GM18505 (cell line): ENCODE results near the gene PIK3R2.

Source experiments
- ATAC-seq: cut with Tn5 transposase; IDR thresholded peaks from one replicate; pipeline ENCODE4 v1.9.1; 2021; ENCODE audit not compliant: unreplicated experiment
- POLR2A ChIP-seq: IDR thresholded peaks from 4 replicates; pipeline ENCODE4 v1.6.1; 2011; ENCODE audit warnings: borderline replicate concordance; ENCODE audit not compliant: insufficient read depth, insufficient read length; ENCODE audit errors: extremely low read depth

Gene PIK3R2

GRCh38 chr19:18135712-18136584 is 17.0 kb upstream of the PIK3R2 start:
- no peak for TF ChIP-seq POLR2A
- ATAC-seq, result no peak

GRCh38 chr19:18137242-18137641 is 15.7 kb upstream of the PIK3R2 start:
- no peak for TF ChIP-seq POLR2A

GRCh38 chr19:18137657-18138339 is 15.2 kb upstream of the PIK3R2 start:
- ATAC-seq, result no peak
- TF ChIP-seq POLR2A, result no peak

More at GRCh38 chr19:18137242-18137641, 15.7 kb upstream of the PIK3R2 start:
- no peak for ATAC-seq

- TF ChIP-seq POLR2A, result no peak
- ATAC-seq, result no peak
These were observed 12.5 kb upstream of the PIK3R2 start for GRCh38 chr19:18140473-18140872.

- no peak for TF ChIP-seq POLR2A
- no peak for ATAC-seq
These were observed 11.9 kb upstream of the PIK3R2 start for GRCh38 chr19:18141031-18141430.

- TF ChIP-seq POLR2A, result no peak
- no peak for ATAC-seq
These were observed 9.1 kb upstream of the PIK3R2 start for GRCh38 chr19:18143902-18144301.

- ATAC-seq, result no peak
These were observed 8.6 kb upstream of the PIK3R2 start for GRCh38 chr19:18144361-18144760.

GRCh38 chr19:18144906-18145305 is 8.1 kb upstream of the PIK3R2 start:
- no peak for TF ChIP-seq POLR2A
- no peak for ATAC-seq

More at GRCh38 chr19:18144361-18144760, 8.6 kb upstream of the PIK3R2 start:
- TF ChIP-seq POLR2A, result no peak

- TF ChIP-seq POLR2A, result no peak
- ATAC-seq, result no peak
These were observed 7.5 kb upstream of the PIK3R2 start for GRCh38 chr19:18145391-18145999.

GRCh38 chr19:18147396-18147795 is 5.6 kb upstream of the PIK3R2 start:
- TF ChIP-seq POLR2A, result no peak
- ATAC-seq, result no peak

- TF ChIP-seq POLR2A, result no peak
- ATAC-seq, result no peak
These were observed 3.4 kb upstream of the PIK3R2 start for GRCh38 chr19:18149596-18149975.

GRCh38 chr19:18150776-18151624 is 2.0 kb upstream of the PIK3R2 start:
- no peak for TF ChIP-seq POLR2A
- no peak for ATAC-seq

GRCh38 chr19:18152442-18152816 is 534 bp upstream of the PIK3R2 start:
- ATAC-seq, result peak; percentile 59
- peak; percentile 66 for TF ChIP-seq POLR2A
